COLO829 (cell line): ENCODE results near the gene MYH16.
"Not testable (repeated sequence)": the region's sequence is repeated elsewhere in the genome, so short reads cannot be mapped to it uniquely, and the experiment has no call there.

Experiments used
- DNase-seq: peaks from one replicate; pipeline ENCODE4 v3.0.0; 2012; ENCODE audit warnings: low spot score

The MYH16 gene

DNA sequence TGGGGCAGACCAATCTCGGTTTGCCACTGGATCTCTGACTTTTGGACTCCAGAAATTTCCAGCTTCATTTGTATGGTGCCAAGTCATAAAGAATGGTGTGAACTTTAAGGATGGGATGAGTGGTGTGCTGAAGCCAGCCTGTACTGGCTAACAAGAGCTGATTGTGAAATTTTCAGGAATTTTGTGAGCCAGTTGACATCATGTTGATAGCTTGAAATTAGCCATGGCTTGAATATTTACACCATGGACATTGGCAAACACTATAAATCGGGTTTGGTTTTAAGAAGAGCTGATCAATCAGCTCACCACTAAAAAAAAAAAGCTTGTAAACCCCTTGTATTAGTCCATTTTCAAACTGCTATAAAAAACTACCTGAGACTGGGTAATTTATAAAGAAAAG lies 14.1 kb upstream of the MYH16 start:
- no peak for DNase-seq

DNA sequence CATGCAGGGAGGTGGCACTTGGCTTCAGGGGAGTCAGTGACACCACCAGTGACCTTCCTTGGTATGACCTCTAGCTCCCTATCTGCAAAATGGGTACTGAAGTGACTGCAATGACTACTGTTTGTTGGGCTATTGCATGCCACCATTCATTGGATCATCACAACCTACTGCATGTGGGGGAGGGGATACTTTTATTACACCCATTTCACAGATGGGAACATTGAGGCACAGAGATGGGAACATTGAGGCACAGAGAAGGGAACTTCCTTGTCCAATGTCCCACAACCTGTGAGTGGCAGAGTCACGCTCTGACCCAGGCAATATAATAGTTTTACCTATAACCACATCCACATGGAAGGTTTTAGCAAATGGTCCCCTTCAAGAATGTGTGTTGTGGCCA lies 12.2 kb upstream of the MYH16 start:
- DNase-seq = no peak

DNA sequence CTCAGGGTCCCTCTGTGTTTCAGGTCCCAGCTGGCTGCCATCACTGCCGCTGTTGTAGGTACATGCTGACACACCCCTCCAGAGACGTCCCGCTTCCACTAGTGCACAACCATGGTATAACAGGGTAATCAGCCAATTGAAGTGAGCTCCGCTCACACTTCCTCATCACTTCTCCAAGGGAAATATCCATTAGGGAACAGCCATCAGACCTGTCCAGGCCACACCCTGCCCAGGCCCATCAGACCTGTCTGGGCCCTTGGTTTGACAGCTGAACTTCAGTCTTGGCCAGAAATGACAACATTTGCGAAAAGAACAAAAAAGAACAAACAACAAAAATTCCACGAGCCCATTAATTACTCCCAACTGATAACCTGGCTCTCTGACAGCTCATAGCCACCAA lies 11.0 kb upstream of the MYH16 start:
- DNase-seq = no peak

DNA sequence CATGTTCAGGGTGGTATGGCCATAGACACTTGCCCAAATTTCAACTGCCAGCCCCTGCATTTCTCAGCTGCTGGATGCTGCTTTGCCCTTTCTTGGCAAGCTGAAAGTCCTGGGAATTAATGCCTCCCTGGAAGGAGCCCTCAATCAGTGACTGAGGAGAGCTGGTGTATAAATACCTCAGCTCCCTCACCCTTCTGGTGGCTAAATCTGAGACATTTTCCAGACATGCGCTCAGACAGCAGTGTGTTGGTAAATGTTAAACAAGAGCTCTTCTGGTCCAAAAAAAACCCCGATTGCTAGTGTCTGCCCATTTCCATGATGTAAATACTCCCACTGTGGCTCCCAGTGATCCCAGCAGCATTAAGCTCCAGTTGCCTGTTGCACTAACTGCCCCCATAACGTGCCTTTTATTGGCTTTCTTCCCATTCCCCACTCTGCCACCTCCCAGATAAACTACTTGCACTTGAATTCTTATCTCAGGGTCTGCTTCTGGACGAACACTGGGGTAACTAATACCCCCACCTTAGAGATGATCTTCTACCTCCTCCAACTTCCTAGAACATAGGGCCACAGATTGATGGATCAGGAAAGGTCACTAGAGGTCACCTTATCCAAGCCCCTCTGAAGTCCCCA lies 6.7 kb upstream of the MYH16 start:
- no peak for DNase-seq

DNA sequence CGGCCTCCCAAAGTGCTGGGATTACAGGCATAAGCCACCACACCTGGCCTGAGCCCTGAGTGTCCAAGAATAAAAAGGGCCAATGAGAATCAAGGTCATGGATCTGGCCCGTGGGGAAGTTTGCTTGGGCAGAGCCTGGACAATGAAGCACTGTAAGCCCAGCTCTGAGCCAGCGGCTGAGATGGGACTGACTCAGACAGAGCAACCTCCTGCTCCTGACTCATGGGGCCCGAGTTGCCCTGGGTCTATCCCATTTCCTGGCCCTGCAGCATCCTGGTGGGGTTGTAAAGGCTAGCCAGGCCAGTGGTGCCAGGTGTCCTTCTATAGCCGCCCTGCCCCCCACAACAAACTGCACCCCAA lies 5.2 kb upstream of the MYH16 start:
- peak; percentile 98 for DNase-seq

DNA sequence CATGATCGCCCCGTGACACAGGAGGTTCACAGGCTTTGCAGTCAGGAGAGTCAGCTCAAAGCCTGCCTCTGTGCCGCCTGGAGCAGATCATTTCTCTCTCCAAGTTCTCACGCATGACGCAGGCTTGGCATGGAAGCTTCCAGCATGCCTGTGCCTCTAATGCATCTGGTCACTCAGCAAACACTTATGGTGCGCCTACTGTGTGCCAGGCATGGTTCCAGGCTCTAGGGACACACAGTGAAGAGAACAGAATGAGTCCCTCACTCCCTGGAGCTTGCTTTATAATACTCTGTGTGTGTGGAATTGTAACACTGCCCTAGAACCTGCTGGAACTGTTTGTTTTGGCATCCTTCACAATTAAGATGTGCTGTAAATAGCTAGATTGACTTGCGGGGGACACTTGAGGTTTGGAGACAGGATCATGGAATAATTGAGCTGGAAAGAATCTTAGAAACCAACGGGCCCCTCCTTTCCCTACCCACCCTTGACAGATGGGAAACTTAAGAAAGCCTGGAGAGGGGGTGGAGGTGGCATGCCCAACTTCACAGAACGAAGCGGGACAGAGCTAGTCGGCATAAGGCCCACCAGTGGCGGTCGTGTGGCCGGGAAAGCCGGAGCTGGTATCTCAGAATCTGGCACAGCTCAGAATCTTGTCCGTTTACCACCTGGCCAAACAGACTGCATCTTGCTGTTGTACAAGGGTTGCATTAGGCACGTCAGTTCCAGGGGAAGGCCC lies 4.6 kb upstream of the MYH16 start:
- DNase-seq = no peak

DNA sequence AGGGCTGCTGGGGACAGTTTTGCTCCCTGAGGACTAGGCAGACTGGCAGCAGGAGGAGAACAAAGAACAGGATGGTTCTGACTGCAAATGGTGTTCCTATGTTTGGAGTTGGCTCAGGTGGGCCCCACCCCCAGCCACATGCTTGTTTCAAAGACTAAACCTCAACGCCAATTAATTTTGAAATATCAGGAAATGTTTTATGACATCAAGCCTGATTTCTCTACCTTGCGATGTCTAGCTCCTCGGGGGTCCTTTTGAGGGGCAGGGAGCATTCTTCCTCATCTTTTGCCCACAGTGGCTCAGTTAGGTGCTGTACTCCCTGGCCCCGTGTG lies 4.1 kb upstream of the MYH16 start:
- no peak for DNase-seq

DNA sequence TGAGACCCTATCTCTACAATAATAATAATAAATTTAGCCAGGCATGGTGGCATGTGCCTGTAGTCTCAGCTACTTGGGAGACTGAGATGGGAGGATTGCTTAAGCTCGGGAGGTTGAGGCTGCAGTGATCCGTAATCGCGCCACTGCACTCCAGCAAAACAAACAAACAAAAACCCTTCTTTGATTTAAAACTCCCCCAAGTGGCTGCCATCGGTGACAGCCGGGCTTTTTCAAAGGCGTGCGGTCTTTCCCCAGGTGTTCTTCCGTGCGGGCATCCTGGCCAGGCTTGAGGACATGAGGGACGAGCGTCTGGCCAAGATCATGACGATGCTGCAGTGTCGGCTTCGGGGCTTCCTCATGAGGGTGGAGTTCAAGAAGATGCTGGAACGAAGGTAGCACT lies 1.9 kb upstream of the MYH16 start:
- no peak for DNase-seq

DNA sequence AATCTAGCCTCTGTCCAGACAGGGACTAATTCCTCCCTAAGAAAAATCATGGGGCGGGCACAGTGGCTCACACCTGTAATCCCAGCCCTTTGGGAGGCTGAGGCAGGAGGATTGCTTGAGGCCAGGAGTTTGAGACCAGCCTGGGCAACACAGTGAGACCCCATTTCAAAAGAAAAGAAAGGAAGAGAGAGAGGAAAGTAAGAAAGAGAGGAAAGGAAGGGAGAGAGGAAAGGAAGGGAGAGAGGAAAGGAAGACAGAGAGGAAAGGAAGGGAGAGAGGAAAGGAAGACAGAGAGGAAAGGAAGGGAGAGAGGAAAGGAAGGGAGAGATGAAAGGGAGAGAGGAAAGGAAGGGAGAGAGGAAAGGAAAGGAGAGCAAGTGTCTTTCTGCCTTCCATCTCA lies 922 bp downstream of the MYH16 start:
- not testable (repeated sequence) for DNase-seq

DNA sequence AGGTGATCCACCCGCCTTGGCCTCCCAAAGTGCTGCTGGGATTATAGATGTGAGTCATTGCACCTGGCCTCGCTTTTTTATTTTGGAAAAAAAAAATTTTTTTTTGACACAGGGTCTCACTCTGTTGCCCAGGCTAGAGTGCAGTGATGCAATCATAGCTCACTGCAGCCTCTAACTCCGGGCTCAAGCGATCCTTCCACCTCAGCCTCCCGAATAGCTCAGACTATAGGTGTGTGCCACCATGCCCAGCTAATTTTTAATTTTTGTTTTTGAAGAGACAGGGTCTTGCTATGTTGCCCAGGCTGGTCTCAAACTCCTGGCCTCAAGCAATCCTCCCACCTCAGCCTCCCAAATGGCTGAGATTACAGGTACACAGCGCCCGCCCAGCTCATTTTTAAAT lies 2.3 kb downstream of the MYH16 start:
- not testable (repeated sequence) for DNase-seq

DNA sequence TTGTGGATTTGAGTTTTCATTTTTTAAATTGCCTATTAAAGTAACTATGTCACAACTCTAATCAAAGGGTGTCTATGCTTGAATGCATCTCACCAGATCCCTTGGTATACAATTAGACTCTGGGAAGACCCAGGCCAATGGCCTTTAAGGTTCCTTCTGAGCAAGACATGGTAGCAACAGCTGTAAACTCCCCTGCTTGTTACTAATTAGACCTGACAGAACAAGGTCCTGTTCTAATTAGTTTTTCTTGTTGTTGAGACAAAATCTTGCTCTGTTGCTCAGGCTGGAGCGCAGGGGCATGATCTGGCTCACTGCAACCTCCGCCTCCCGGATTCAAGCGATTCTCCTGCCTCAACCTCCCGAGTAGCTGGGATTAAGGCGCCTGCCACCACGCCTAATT lies 2.9 kb downstream of the MYH16 start:
- DNase-seq = no peak

DNA sequence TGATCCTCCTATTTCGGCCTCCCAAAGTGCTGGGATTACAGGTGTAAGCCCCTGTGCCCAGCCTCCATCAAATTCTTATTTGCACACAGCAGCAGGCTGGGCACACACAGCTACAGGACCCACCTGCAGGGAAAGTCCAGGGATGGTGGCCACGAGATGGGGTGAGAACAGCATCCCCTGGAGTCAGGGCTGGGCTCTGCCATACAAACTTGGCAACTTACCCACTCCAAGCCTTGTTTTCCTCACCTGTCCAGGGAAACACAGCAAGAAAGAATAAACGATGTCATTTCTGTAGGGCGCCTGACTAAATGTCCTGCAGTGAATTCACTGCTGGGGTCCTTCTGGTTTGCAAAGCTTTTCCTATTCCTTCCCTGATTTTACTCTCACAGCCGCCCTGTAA lies 5.5 kb downstream of the MYH16 start:
- DNase-seq = no peak

DNA sequence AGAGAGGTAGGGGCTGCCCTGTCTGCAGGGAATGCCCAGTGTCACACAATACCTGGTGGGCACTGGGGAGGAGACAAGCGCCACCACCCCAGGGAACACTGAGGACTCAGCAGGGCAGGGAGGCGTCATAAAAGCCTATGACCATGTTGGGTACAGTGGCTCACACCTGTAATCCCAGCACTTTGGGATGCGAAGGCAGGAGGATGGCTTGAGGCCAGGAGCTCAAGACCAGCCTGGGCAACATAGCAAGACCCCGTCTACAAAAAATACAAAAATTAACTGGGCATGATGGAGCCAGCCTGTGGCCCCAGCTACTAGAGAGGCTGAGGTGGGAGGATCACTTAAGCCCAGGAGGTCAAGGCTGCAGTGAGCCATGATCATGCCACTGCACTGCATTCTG lies 11.5 kb downstream of the MYH16 start:
- DNase-seq = not testable (repeated sequence)

DNA sequence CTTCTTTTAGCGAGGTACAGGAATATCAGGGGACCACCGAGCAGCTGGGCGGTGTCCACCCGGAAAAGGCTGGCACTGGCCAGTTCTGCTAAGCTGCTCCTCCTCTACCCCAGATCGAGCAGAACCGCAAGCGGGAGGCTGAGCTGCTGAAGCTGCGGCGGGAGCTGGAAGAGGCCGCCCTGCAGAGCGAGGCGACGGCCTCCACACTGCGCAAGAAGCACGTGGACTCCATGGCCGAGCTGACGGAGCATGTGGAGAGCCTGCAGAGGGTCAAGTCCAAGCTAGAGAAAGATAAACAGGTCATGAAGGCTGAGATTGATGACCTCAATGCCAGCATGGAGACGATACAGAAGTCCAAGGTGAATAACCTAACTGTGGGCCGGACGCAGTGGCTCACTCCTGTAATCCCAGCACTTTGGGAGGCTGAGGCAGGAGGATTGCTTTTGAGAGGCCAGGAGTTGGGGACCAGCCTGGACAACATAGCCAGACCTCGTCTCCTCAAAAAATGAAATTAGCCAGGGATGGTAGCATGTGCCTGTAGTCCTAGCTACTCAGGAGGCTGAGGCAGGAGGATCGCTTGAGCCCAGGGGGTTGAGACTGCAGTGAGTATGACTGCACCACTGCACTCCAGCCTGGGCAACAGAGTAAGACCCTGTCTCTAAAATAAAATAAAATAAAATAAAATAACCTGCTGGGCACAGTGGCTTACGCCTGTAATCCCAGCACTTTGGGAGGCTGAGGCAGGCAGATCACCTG lies 15.3 kb downstream of the MYH16 start:
- DNase-seq = no peak

DNA sequence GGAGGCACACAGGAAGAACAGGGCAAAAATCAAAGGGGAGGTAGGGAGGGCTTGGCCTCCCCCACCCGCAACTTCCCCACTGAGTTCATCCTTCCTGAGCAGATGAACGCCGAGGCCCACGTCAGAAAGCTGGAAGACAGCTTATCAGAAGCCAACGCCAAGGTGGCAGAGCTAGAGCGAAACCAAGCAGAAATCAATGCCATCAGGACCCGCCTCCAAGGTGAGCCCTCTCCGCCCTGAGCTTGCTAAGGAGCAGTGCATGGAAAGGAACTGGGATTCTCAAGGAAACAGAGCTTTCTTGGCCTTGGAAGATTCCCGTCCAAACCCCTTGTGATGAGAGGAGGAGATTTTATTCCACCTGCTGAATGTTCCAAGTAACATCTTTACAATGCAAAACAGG lies 16.5 kb downstream of the MYH16 start:
- no peak for DNase-seq

DNA sequence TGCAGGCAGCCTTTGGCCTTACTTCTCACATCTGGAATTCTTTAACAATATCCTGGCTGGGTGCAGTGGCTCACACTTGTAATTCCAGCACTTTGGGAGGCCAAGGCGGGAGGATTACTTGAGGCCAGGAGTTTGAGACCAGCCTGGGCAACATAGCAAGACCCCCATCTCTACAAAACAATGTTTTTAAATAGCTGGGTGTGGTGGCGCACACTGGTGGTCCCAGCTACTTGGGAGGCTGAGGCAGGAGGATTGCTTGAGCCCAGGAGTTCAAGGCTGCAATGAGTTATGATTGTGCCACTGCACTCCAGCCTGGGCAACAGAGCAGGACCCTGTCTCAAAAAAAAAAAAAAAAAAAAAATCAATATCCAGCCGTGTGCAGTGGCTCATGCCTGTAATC lies 17.5 kb downstream of the MYH16 start:
- DNase-seq = not testable (repeated sequence)

DNA sequence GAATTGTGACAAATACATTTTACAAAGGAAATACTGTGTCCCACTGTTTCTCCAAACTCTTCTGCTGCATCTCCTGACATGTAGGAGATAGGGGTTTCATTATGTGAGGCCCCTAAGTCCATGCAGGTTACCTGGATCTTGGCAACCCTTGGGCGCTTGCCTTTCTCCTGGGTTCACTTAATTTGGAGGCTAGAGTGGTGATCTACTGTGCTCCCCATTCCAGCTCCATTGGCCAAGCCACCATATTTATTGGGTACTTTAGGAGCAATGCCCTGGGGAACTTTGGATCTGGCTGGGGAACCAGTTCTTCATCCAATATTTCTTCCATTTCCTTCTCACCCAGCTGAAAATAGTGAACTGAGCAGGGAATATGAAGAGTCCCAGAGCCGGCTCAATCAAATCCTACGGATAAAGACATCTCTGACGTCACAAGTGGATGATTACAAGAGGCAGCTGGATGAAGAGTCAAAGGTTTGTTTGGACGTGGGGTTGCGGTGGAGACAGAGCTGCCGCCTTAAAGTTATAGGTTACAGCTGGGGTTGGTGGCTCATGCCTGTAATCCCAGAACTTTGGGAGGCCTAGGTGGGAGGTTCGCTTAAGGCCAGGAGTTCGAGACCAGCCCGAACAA lies 18.5 kb downstream of the MYH16 start:
- DNase-seq = no peak

DNA sequence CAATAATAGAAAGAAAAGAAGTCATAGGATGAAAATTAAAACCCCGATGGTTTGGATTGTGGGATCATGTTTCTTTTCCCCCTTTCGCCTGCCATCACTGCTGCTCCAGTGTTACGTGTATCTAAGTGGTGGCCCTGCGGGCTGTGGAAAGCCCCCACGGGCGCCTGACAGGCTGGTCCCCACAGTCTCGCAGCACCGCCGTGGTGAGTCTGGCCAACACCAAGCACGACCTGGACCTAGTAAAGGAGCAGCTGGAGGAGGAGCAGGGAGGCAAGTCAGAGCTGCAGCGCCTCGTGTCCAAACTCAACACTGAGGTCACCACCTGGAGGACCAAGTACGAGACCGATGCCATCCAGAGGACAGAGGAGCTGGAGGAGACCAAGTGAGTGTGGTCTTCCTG lies 19.5 kb downstream of the MYH16 start:
- DNase-seq = no peak

DNA sequence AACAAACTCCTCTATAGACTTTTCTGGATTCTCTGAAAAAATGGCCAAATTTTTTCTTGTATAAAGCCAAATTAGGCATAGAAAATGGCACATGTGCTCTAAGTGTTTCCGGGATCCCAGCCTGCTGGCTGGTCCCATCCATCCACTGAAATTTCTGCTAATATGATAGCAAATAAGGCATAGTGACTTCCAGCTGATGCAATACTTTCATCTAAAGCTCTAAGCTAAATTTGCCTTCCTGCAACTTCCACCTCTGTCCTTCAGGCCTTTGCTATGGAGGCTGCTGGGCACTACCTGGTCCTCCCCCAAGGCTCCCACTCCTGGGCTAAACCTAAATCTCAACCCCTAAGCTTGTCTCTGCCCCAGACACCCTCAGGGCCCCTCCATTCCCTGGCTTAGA lies 20.5 kb downstream of the MYH16 start:
- DNase-seq = no peak

DNA sequence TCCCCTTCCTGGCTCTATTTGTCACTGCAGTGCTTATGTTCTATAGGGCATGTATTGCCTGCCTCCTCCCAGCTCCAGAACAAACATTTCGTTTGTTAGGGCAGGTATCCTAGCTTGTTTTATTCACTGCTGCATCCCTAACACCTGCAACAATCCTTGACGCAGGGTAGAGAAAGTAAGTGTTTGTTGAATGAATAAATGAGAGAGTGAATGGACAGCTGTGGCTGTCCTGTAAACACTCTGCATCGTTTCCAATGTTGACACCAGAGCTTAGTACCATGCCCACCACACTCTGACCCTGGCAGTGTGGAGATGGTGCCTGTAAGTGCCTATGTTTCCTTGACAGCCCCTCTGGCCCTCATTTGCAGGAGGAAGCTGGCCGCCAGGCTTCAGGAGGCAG lies 21.0 kb downstream of the MYH16 start:
- DNase-seq = no peak

DNA sequence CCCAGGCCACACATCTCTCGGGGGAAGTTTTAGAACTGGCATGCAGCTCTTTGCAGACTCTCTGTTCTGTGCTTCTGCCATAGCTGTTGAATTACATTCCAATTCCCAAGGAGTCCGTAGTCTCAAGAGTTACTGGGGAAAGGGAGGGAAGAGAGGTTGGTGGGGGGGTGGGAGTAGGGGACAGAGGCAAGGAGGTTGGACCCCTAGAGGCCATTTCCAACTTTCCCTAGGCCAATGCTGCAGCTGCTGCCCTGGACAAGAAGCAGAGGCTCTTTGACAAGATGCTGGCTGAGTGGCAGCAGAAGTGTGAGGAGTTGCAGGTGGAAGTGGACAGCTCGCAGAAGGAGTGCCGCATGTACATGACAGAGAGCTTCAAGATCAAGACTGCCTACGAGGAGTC lies 23.8 kb downstream of the MYH16 start:
- DNase-seq = no peak

DNA sequence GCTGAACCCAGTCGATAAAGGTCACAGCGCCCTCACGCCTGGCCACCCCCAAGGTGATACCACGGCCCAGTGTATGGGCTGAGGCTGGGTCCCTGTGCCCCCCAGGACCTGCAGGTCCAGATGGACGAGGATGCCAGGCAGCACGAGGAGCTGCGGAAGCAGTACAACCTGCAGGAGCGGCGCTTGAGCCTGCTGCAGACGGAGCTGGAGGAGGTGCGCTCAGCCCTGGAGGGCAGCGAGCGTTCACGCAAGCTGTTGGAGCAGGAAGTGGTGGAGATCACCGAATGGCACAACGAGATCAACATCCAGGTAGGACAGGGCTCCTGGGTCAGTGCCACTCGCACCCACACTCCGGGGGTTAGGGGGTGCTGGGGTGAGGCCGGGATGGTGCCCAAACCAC lies 28.9 kb downstream of the MYH16 start:
- DNase-seq = no peak
